K562 (cell line): ENCODE data around the gene CCDC85C. TPM values are rescaled to one million over a fixed set of nuclear protein-coding genes. Genes with fewer than 3 reads are reported as not detected.

Experiments
- ETV5 ChIP-seq: sonication (generic); formaldehyde crosslinking; IDR thresholded peaks from 2 replicates; pipeline ENCODE4 v1.4.0; 2020; ENCODE audit warnings: low read depth, mild to moderate bottlenecking, missing genetic modification reagents
- HNRNPL ChIP-seq: fragments of 200-400 bp; formaldehyde crosslinking; IDR thresholded peaks from 2 replicates; pipeline ENCODE4 v1.6.1; 2017; ENCODE audit warnings: low read depth, mild to moderate bottlenecking, low read length
- MEF2A ChIP-seq: IDR thresholded peaks from 2 replicates; pipeline ENCODE4 v1.6.1; 2011; ENCODE audit warnings: low read depth, mild to moderate bottlenecking, low read length, moderate library complexity; ENCODE audit not compliant: control insufficient read depth
- MTA3 ChIP-seq: fragments of 450-650 bp; formaldehyde crosslinking; IDR thresholded peaks from 2 replicates; pipeline ENCODE4 v1.6.1; 2017; ENCODE audit warnings: mild to moderate bottlenecking, borderline replicate concordance
- MTF1 ChIP-seq: fragments of 250-450 bp; sonication (Bioruptor Pico); IDR thresholded peaks from 2 replicates; pipeline ENCODE4 v1.9.0; 2021; ENCODE audit warnings: moderate library complexity, mild to moderate bottlenecking, inconsistent platforms, borderline replicate concordance
- NFYB ChIP-seq: IDR thresholded peaks from 2 replicates; pipeline ENCODE4 v1.6.1; 2011; ENCODE audit warnings: mild to moderate bottlenecking, moderate library complexity; ENCODE audit not compliant: insufficient read length; ENCODE audit errors: extremely low read depth
- XRCC4 ChIP-seq: IDR thresholded peaks from one replicate; pipeline ENCODE4 v1.6.1; 2011; ENCODE audit not compliant: insufficient read depth, insufficient read length; ENCODE audit errors: extremely low read depth
- ZBTB8A ChIP-seq: fragments of 450-650 bp; IDR thresholded peaks from 2 replicates; pipeline ENCODE4 v1.6.1; 2018; ENCODE audit warnings: mild to moderate bottlenecking, moderate library complexity; ENCODE audit not compliant: partially characterized antibody
- ZNF124 ChIP-seq: sonication (generic); formaldehyde crosslinking; IDR thresholded peaks from 2 replicates; pipeline ENCODE4 v1.8.1; 2022; ENCODE audit warnings: missing genetic modification reagents
- ZNF133 ChIP-seq: fragments of 250-450 bp; sonication (Bioruptor Pico); IDR thresholded peaks from 2 replicates; pipeline ENCODE4 v1.4.0; 2020; ENCODE audit warnings: mild to moderate bottlenecking
- ZNF785 ChIP-seq: fragments of 250-450 bp; sonication (Bioruptor Pico); IDR thresholded peaks from 2 replicates; pipeline ENCODE4 v1.4.0; 2020; ENCODE audit warnings: mild to moderate bottlenecking
- polyA plus RNA-seq, 8 experiments: library from polyadenylated mRNA; depleted of rRNA in 4 of 8; stranded (reverse) in 5 of 8; unstranded in 3 of 8; fragments of >200 nt; fragmentation: Nextera tagmentation in 2 of 8; fragmentation: Illumina TruSeq in 1 of 8; extraction: Ambion mirVana in 2 of 8; extraction: Trizol in 1 of 8; gene quantifications; 2 replicates each; pipeline versions ENCODE4 v1.2.1 to v1.2.3, GENCODE V29; 2011 to 2014; ENCODE audit warnings: inconsistent platforms in 1 of 8, missing spikeins in 1 of 8
- total RNA-seq, 7 experiments: library from RNA; depleted of rRNA in 6 of 7; stranded (reverse); fragments of >200 nt in 6 of 7; fragmentation: Illumina TruSeq in 2 of 7; extraction: Trizol in 2 of 7; gene quantifications; 2 replicates each; pipeline versions ENCODE4 v1.2.1 to v1.2.3, GENCODE V29; 2011 to 2021; ENCODE audit warnings: low replicate concordance in 1 of 7
- TF ChIP-seq, protein P1 (sequence below): sonication (generic); formaldehyde crosslinking; IDR thresholded peaks from 2 replicates; pipeline ENCODE4 v1.8.1; 2022; ENCODE audit warnings: missing genetic modification reagents
- TF ChIP-seq, protein P2 (sequence below): sonication (generic); formaldehyde crosslinking; IDR thresholded peaks from 2 replicates; pipeline ENCODE4 v1.8.0; 2023; ENCODE audit warnings: missing genetic modification reagents, mild to moderate bottlenecking, borderline replicate concordance
- TF ChIP-seq, protein P3 (sequence below): fragments of 450-650 bp; formaldehyde crosslinking; IDR thresholded peaks from 2 replicates; pipeline ENCODE4 v1.4.0; 2020; ENCODE audit warnings: mild to moderate bottlenecking, mixed read lengths
- TF ChIP-seq, protein P4 (sequence below): fragments of 250-450 bp; sonication (Bioruptor Pico); IDR thresholded peaks from 2 replicates; pipeline ENCODE4 v1.5.0; 2021; ENCODE audit warnings: mild to moderate bottlenecking, moderate library complexity

CCDC85C gene
- total and polyA plus RNA-seq, 9 of the 15 experiments (the other 6 are each of a cell fraction or from before 2014, with no cell fraction given) = 0.18 to 22.0 (median 6.3) TPM

DNA sequence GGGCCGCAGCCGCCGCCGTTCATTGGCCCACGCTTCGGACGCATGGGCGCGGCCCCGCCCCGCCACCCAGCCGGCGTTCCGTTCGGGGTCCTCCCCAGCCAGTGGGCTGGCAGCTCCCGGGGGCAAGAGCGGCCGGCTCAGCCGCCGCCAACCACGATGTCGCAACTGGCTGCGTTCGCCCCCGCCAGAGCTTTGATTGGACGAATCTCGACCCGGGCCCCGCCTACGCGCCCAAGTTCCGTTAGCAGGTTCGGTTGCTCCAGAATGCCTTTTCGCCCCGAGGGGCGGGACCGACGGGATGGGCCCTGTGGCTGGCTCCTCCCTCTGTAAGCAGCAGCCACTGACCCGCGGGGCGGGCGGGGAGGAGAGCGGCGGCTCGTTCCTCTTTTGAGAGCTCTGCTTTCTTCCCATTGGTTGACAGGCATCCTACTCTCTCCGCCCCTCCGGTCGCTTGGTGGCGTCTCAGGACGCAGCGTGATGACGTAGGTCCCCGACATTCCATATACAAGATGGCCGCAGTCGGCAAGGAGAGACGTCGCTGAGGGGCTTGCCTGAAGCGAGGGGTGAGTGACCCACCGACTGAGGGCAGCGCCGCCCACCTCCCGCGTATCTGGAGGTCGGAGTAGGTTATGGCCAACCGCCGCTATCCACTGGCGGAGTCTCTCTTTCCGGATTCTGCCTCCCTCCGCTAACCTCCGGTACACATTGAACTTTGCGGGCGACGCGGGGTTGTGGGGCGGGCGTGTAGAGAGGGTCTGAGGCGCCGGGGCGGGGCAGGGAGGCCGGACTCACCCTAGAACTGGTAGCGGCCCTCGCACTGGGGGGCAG is 122.9 kb downstream of the CCDC85C start, which contains the start of gene CCNK (continued):
- TF ChIP-seq HNRNPL (no peak), ZNF785 (CRISPR knock-in tag) (no peak), ZNF133 (CRISPR knock-in tag) (no peak), MTF1 (CRISPR knock-in tag) (no peak), MEF2A (no peak), ZNF124 (CRISPR knock-in tag) (no peak), NFYB (peak; percentile 77), XRCC4 (no peak), MTA3 (no peak), ZBTB8A (no peak), ETV5 (CRISPR knock-in tag) (no peak)
- TF ChIP-seq, protein P1, sequence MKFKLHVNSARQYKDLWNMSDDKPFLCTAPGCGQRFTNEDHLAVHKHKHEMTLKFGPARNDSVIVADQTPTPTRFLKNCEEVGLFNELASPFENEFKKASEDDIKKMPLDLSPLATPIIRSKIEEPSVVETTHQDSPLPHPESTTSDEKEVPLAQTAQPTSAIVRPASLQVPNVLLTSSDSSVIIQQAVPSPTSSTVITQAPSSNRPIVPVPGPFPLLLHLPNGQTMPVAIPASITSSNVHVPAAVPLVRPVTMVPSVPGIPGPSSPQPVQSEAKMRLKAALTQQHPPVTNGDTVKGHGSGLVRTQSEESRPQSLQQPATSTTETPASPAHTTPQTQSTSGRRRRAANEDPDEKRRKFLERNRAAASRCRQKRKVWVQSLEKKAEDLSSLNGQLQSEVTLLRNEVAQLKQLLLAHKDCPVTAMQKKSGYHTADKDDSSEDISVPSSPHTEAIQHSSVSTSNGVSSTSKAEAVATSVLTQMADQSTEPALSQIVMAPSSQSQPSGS (CRISPR knock-in tag) = no peak
- TF ChIP-seq, protein P2, sequence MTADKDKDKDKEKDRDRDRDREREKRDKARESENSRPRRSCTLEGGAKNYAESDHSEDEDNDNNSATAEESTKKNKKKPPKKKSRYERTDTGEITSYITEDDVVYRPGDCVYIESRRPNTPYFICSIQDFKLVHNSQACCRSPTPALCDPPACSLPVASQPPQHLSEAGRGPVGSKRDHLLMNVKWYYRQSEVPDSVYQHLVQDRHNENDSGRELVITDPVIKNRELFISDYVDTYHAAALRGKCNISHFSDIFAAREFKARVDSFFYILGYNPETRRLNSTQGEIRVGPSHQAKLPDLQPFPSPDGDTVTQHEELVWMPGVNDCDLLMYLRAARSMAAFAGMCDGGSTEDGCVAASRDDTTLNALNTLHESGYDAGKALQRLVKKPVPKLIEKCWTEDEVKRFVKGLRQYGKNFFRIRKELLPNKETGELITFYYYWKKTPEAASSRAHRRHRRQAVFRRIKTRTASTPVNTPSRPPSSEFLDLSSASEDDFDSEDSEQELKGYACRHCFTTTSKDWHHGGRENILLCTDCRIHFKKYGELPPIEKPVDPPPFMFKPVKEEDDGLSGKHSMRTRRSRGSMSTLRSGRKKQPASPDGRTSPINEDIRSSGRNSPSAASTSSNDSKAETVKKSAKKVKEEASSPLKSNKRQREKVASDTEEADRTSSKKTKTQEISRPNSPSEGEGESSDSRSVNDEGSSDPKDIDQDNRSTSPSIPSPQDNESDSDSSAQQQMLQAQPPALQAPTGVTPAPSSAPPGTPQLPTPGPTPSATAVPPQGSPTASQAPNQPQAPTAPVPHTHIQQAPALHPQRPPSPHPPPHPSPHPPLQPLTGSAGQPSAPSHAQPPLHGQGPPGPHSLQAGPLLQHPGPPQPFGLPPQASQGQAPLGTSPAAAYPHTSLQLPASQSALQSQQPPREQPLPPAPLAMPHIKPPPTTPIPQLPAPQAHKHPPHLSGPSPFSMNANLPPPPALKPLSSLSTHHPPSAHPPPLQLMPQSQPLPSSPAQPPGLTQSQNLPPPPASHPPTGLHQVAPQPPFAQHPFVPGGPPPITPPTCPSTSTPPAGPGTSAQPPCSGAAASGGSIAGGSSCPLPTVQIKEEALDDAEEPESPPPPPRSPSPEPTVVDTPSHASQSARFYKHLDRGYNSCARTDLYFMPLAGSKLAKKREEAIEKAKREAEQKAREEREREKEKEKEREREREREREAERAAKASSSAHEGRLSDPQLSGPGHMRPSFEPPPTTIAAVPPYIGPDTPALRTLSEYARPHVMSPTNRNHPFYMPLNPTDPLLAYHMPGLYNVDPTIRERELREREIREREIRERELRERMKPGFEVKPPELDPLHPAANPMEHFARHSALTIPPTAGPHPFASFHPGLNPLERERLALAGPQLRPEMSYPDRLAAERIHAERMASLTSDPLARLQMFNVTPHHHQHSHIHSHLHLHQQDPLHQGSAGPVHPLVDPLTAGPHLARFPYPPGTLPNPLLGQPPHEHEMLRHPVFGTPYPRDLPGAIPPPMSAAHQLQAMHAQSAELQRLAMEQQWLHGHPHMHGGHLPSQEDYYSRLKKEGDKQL (CRISPR knock-in tag) = no peak
- TF ChIP-seq, protein P3, sequence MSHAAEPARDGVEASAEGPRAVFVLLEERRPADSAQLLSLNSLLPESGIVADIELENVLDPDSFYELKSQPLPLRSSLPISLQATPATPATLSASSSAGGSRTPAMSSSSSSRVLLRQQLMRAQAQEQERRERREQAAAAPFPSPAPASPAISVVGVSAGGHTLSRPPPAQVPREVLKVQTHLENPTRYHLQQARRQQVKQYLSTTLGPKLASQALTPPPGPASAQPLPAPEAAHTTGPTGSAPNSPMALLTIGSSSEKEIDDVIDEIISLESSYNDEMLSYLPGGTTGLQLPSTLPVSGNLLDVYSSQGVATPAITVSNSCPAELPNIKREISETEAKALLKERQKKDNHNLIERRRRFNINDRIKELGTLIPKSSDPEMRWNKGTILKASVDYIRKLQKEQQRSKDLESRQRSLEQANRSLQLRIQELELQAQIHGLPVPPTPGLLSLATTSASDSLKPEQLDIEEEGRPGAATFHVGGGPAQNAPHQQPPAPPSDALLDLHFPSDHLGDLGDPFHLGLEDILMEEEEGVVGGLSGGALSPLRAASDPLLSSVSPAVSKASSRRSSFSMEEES (CRISPR knock-in tag) = no peak
- TF ChIP-seq, protein P4, sequence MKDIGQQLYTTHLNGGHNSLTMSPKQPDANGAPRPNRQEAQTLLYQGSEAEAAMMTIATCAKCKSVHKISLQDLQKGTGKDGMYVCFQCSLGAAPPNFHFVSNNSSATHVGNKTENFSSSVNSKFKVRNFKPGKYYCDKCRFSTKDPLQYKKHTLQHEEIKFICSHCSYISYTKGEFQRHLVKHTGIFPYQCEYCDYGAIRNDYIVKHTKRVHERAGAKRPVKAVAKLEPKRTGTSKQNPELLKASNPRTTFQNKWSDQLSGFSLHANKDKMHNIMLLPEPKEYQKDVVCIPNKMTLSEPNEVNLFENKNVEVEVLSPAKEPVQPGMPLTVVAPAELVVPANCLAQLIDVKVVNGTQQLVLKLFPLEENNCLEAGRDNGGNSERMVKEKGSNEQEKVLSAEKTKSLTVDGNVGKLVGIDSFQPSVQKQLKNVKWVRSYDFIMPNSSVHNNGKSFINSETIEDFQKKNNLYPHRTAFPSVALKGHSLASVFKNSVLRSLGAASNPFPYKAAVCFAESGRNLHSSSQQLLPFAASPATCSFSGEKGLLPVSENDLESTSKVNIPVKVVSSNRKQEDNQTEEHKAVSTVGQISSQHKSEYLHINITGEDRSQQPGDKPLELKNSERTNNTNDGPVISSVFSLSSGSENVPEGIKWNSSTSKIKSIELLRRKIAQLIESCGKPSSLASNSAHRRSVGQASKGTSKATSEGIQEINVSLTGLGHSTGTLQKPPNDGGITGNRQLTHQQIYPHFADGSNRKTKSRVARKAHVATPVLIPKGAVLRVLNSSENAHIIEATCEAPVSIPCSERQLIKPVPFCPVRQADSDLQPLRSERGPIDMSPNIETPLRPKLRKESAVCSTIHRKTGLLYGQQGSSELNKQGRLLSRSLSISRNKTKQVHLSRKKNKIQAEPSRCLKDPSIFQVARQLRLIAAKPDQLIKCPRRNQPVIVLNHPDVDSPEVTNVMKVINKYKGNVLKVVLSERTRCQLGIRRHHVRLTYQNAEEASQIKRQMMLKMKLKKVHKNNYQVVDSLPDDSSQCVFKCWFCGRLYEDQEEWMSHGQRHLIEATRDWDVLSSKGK = no peak
